Neuronal stem cell (in vitro differentiated cells): ENCODE results near the gene DAB2.

Experiments used
- DNase-seq: peaks from one replicate; pipeline ENCODE4 v3.0.0-alpha.2; 2013; ENCODE audit warnings: low spot score
- H2AFZ ChIP-seq: one replicate; pipeline ENCODE4 v1.6.1; 2013; ENCODE audit warnings: mild to moderate bottlenecking, low read length, inconsistent platforms
- H2AK5ac ChIP-seq: 2 replicates; pipeline ENCODE4 v1.6.1; 2013; ENCODE audit warnings: low read depth, mild to moderate bottlenecking, inconsistent platforms, low read length, moderate library complexity, mixed read lengths
- H2BK120ac ChIP-seq: 2 replicates; pipeline ENCODE4 v1.6.1; 2013; ENCODE audit warnings: low read depth, mild to moderate bottlenecking, inconsistent platforms, low read length, moderate library complexity, mixed read lengths
- H2BK12ac ChIP-seq: one replicate; pipeline ENCODE4 v1.6.1; 2013; ENCODE audit warnings: low read length, inconsistent platforms
- H2BK15ac ChIP-seq: 2 replicates; pipeline ENCODE4 v1.6.1; 2013; ENCODE audit warnings: mild to moderate bottlenecking, low read length, inconsistent platforms, mixed read lengths
- H2BK5ac ChIP-seq: one replicate; pipeline ENCODE4 v1.6.1; 2013; ENCODE audit warnings: inconsistent platforms, mild to moderate bottlenecking, low read length, moderate library complexity
- H3K14ac ChIP-seq: one replicate; pipeline ENCODE4 v1.6.1; 2013; ENCODE audit warnings: low read length, inconsistent platforms
- H3K18ac ChIP-seq: 2 replicates; pipeline ENCODE4 v1.6.1; 2013; ENCODE audit warnings: low read length, inconsistent platforms
- H3K23ac ChIP-seq: 2 replicates; pipeline ENCODE4 v1.6.1; 2013; ENCODE audit warnings: low read depth, mild to moderate bottlenecking, mixed read lengths, low read length, inconsistent platforms; ENCODE audit not compliant: poor library complexity
- H3K27ac ChIP-seq: replicated peaks from 3 replicates; pipeline ENCODE4 v1.5.1; 2013; ENCODE audit warnings: low read length, inconsistent platforms
- H3K27me3 ChIP-seq, 3 experiments: 2 replicates each; pipeline ENCODE4 v1.6.1; 2013; ENCODE audit warnings: low read length in 3 of 3, mild to moderate bottlenecking in 2 of 3, inconsistent platforms in 1 of 3, low read depth in 1 of 3, mixed read lengths in 1 of 3, moderate library complexity in 1 of 3; ENCODE audit not compliant: control insufficient read depth in 3 of 3, insufficient read depth in 3 of 3
- H3K36me3 ChIP-seq, 2 donors: replicated peaks in 1 of 2; 2 replicates each; pipeline ENCODE4 v1.6.1; 2013; ENCODE audit warnings: low read length in 2 of 2; ENCODE audit not compliant: control insufficient read depth in 2 of 2, insufficient read depth in 2 of 2
- H3K4ac ChIP-seq: 2 replicates; pipeline ENCODE4 v1.6.1; 2013; ENCODE audit warnings: inconsistent platforms, mild to moderate bottlenecking, low read length, moderate library complexity
- H3K4me1 ChIP-seq, 2 donors: 1 replicate in 1 of 2; 2 replicates in 1 of 2; pipeline ENCODE4 v1.6.1; 2013; ENCODE audit warnings: low read length in 2 of 2, low read depth in 1 of 2; ENCODE audit not compliant: control insufficient read depth in 2 of 2, insufficient read depth in 1 of 2
- H3K4me2 ChIP-seq: one replicate; pipeline ENCODE4 v1.6.1; 2013; ENCODE audit warnings: mild to moderate bottlenecking, low read length, inconsistent platforms; ENCODE audit not compliant: insufficient read depth, poor library complexity, severe bottlenecking
- H3K4me3 ChIP-seq, 2 donors: 2 replicates each; pipeline ENCODE4 v1.5.1; 2013; ENCODE audit warnings: low read length in 2 of 2, mild to moderate bottlenecking in 2 of 2, inconsistent platforms in 1 of 2, moderate library complexity in 1 of 2
- H3K79me1 ChIP-seq: one replicate; pipeline ENCODE4 v1.6.1; 2013; ENCODE audit warnings: low read depth, mild to moderate bottlenecking, inconsistent platforms, low read length, moderate library complexity
- H3K9ac ChIP-seq: one replicate; pipeline ENCODE4 v1.6.1; 2013; ENCODE audit warnings: mild to moderate bottlenecking, low read depth, low read length, inconsistent platforms; ENCODE audit not compliant: poor library complexity
- H3K9me3 ChIP-seq, 2 donors: replicated peaks in 1 of 2; 2 replicates each; pipeline versions ENCODE3 to v1.6.1; 2013; ENCODE audit warnings: low read length in 2 of 2, mild to moderate bottlenecking in 2 of 2, inconsistent platforms in 1 of 2, low read depth in 1 of 2, mixed read lengths in 1 of 2, moderate library complexity in 1 of 2; ENCODE audit not compliant: control insufficient read depth in 2 of 2, insufficient read depth in 1 of 2
- H4K8ac ChIP-seq: one replicate; pipeline ENCODE4 v1.6.1; 2013; ENCODE audit warnings: low read depth, mild to moderate bottlenecking, inconsistent platforms, low read length, moderate library complexity
- H4K91ac ChIP-seq: one replicate; pipeline ENCODE4 v1.6.1; 2013; ENCODE audit warnings: low read length, low read depth, mild to moderate bottlenecking, inconsistent platforms; ENCODE audit not compliant: poor library complexity
- WGBS, 2 donors: extraction: QIAGEN DNeasy Blood & Tissue Kit; methylation state at CpG; one replicate each; pipeline ENCODE4 v1.1.7; 2013; ENCODE audit warnings: missing lambda C conversion rate in 2 of 2, mixed read lengths in 1 of 2; ENCODE audit not compliant: insufficient read length in 2 of 2, insufficient replicate concordance in 1 of 2; ENCODE audit errors: extremely low coverage in 2 of 2; 5-methylcytosine and 5-hydroxymethylcytosine counted together

The DAB2 gene

DNA sequence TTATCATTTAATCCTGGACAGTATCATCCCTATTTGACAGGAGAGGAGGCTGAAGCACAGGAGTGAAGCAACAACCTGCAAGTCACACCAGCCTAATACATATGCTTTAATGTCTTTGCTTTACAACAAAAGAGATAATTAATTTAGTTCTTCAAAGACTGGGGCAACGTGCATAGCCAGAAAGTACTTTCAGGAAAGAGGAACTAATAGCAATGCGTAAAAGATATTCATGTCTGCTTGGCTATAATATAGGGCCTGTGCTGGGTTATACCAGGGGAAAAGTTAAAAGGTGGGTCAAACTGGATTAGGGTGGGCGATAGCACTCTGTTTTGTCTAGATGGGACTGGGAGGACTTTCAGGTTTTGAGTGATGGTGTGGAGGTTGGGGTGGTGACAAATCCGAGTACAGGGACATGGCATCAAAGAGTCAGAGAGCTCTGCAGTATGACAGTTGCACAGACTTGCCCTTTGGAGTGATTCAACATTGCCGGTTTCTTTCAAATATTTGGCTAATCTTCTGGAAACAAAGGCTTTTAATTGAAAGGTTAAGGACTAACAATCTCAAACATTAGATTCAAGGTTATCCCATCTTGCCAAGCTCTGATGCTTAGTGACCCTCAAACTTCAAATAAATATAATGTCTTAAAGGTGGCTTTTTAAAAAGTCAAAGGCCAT, 11.9 kb downstream of the DAB2 start:
- WGBS, 2 donors = no CpG with 5 or more reads among the region's 5 CpGs
- H3K27ac ChIP-seq = no peak overlapping the region
- no peak overlapping the region for H2BK120ac ChIP-seq

DNA sequence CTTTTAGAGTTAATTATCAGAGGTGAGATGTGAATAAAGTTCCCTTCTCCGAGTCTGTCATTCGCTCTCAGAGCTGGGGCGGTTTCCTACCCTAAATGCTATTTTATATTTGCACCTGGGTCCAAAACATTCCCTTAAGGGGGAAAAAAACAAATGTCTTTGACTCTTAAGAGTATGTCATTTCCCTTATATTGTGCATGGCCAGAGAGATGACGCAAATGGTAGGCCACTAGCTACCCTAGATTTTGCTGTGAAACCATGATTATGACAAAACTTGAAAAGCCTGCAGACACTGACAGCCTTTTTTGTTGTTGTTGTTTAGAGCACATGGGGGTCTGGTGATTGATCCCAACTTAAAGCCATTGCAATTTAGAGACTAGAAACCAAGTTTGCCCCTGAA, 12.8 kb downstream of the DAB2 start:
- no peak for DNase-seq
- H3K27me3 ChIP-seq = no peaks in the 10 kb centered on the region
- H3K9me3 ChIP-seq = no peaks in the 10 kb centered on the region
- no peaks in the 10 kb centered on the region for H3K36me3 ChIP-seq
- H3K23ac ChIP-seq = no peak overlapping the region
- H2BK120ac ChIP-seq = no peak overlapping the region
- H3K4me2 ChIP-seq = no peak overlapping the region
- H2BK5ac ChIP-seq = no peak overlapping the region
- WGBS, 2 donors = no CpG with 5 or more reads among the region's 4 CpGs
- no peak overlapping the region for H2BK12ac ChIP-seq
- no peak overlapping the region for H3K9ac ChIP-seq
- no peak overlapping the region for H3K14ac ChIP-seq
- no peak overlapping the region for H3K4ac ChIP-seq
- H4K8ac ChIP-seq = no peak overlapping the region
- H2AK5ac ChIP-seq = no peak overlapping the region
- no peak overlapping the region for H3K18ac ChIP-seq
- no peaks in the 10 kb centered on the region for H3K4me1 ChIP-seq
- no peak overlapping the region for H4K91ac ChIP-seq
- no peaks in the 10 kb centered on the region for H3K79me1 ChIP-seq
- no peak overlapping the region for H3K4me3 ChIP-seq
- H2BK15ac ChIP-seq = no peak overlapping the region
- no peak overlapping the region for H2AFZ ChIP-seq
- H3K27ac ChIP-seq = no peak overlapping the region

More for the DNA sequence above, 11.9 kb downstream of the DAB2 start:
- no peak overlapping the region for H3K14ac ChIP-seq
- no peak overlapping the region for H2BK12ac ChIP-seq
- no peak for DNase-seq
- H4K91ac ChIP-seq = no peak overlapping the region
- no peak overlapping the region for H4K8ac ChIP-seq
- H2BK5ac ChIP-seq = no peak overlapping the region
- no peak overlapping the region for H3K4me2 ChIP-seq
- H3K36me3 ChIP-seq = no peaks in the 10 kb centered on the region
- no peak overlapping the region for H3K23ac ChIP-seq
- no peaks in the 10 kb centered on the region for H3K9me3 ChIP-seq
- H2AK5ac ChIP-seq = no peak overlapping the region
- H3K9ac ChIP-seq = no peak overlapping the region
- H3K79me1 ChIP-seq = no peaks in the 10 kb centered on the region
- H3K18ac ChIP-seq = no peak overlapping the region
- no peaks in the 10 kb centered on the region for H3K27me3 ChIP-seq
- no peak overlapping the region for H3K4ac ChIP-seq
- no peak overlapping the region for H2AFZ ChIP-seq
- no peak overlapping the region for H3K4me3 ChIP-seq
- no peaks in the 10 kb centered on the region for H3K4me1 ChIP-seq
- no peak overlapping the region for H2BK15ac ChIP-seq

DNA sequence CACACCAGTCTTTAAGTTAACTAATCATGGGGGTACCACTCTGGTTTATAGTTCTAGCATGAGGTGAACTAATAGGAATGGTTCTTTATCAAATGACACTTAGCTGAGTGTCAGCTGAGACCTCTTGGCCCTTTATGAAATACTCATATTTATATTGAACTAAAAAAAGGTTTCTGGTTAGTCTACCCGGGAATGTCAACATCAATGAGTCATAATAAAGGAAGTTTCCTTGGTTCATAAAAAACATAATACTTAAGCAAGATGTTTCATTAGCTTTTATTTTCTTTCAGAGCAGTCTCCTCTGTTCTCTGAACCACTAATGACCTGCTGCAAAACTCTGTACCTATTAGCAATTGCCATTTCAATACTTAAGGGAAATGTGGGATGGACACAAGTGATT, 13.7 kb downstream of the DAB2 start:
- Histone ChIP-seq H3K9ac (no peak overlapping the region), H2BK5ac (no peak overlapping the region), H3K4me2 (no peak overlapping the region), H4K8ac (no peak overlapping the region), H2BK120ac (no peak overlapping the region), H2AFZ (no peak overlapping the region), H3K4me1 (no peaks in the 10 kb centered on the region), H3K4ac (no peak overlapping the region), H3K27ac (no peak overlapping the region), H4K91ac (no peak overlapping the region), H3K18ac (no peak overlapping the region), H3K14ac (no peak overlapping the region), H3K27me3 (no peaks in the 10 kb centered on the region), H3K9me3 (no peaks in the 10 kb centered on the region), H2BK15ac (no peak overlapping the region), H3K4me3 (no peak overlapping the region), H2AK5ac (no peak overlapping the region), H2BK12ac (no peak overlapping the region), H3K36me3 (no peaks in the 10 kb centered on the region), H3K79me1 (no peaks in the 10 kb centered on the region), H3K23ac (no peak overlapping the region)
- WGBS, 2 donors = no CpG with 5 or more reads among the region's 1 CpG
- no peak for DNase-seq

DNA sequence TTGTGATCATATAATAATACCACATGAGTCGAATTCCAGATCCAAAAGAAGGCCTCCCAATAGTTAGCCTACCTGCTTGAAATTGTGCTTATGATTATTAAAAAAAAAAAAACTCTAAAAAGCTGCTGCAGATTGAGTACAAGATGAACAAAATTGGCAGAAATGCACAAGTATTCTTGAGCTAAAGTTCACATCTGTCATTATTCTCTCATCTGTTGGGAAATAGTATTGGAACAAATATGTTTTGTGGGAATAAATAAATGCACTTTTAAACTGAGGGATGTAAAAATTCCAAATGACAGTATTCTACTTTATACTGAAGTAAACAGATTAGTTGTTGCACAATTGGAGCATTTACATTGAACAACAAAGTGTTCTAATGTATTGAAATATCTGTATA, 15.7 kb downstream of the DAB2 start:
- no peak overlapping the region for H3K4me3 ChIP-seq
- no peak for DNase-seq
- no peak overlapping the region for H3K4me2 ChIP-seq
- H2BK5ac ChIP-seq = no peak overlapping the region
- H3K23ac ChIP-seq = no peak overlapping the region
- no peak overlapping the region for H2BK120ac ChIP-seq
- no peaks in the 10 kb centered on the region for H3K36me3 ChIP-seq
- H4K91ac ChIP-seq = no peak overlapping the region
- H4K8ac ChIP-seq = no peak overlapping the region
- H2BK12ac ChIP-seq = no peak overlapping the region
- no peak overlapping the region for H3K4ac ChIP-seq
- H2AK5ac ChIP-seq = no peak overlapping the region
- H3K14ac ChIP-seq = no peak overlapping the region
- peaks cover 0 to 2% of the 10 kb centered on the region in 2 donors for H3K4me1 ChIP-seq
- H3K18ac ChIP-seq = no peak overlapping the region
- no peak overlapping the region for H3K27ac ChIP-seq
- H3K9ac ChIP-seq = no peak overlapping the region
- no peaks in the 10 kb centered on the region for H3K79me1 ChIP-seq
- H2BK15ac ChIP-seq = no peak overlapping the region
- H3K9me3 ChIP-seq = no peaks in the 10 kb centered on the region
- no CpG with 5 or more reads among the region's 1 CpG for WGBS, 2 donors
- no peak overlapping the region for H2AFZ ChIP-seq
- no peaks in the 10 kb centered on the region for H3K27me3 ChIP-seq
